ENCODE results near the gene MBP. TPM values are rescaled to one million over a fixed set of nuclear protein-coding genes. Genes with fewer than 3 reads are reported as not detected.

MBP gene
- polyA plus RNA-seq, 1 donor from 2014 or later = 3.3 TPM

- no peak overlapping the region for H3K4me3 ChIP-seq (ENCODE audit: low read length)
- H3K9me3 ChIP-seq (ENCODE audit: low read length) = no peaks in the 10 kb centered on the region
- H4K20me1 ChIP-seq (ENCODE audit: insufficient read depth) = no peaks in the 10 kb centered on the region
- H3K4me2 ChIP-seq (ENCODE audit: low read length) = no peak overlapping the region
- H3K79me2 ChIP-seq (replicated peaks; ENCODE audit: insufficient read depth, low read length) = no peaks in the 10 kb centered on the region
- no peaks in the 10 kb centered on the region for H3K9me2 ChIP-seq (ENCODE audit: insufficient read depth, low read length)
- H3K27ac ChIP-seq (ENCODE audit: low read length) = no peak overlapping the region
- no peak overlapping the region for H2AFZ ChIP-seq (ENCODE audit: low read depth, low read length)
- H3F3A ChIP-seq (ENCODE audit: insufficient read depth, low read length, poor library complexity, severe bottlenecking) = no peaks in the 10 kb centered on the region
- H3K36me3 ChIP-seq (ENCODE audit: insufficient read depth, low read length) = peaks cover 5% of the 10 kb centered on the region
- H3K9ac ChIP-seq (ENCODE audit: low read length) = no peak overlapping the region
- TF ChIP-seq TAF1 (IDR thresholded peaks at IDR 0.05; ENCODE audit: low read depth) (no peak), CTCF (IDR thresholded peaks at IDR 0.05; ENCODE audit: poor library complexity, severe bottlenecking) (no peak), EZH2 (IDR thresholded peaks at IDR 0.05; ENCODE audit: borderline replicate concordance, insufficient read depth, low read length, poor library complexity, severe bottlenecking) (no peak), MXI1 (conservative IDR thresholded peaks at IDR 0.05; ENCODE audit: poor library complexity, severe bottlenecking) (no peak), POLR2AphosphoS5 (IDR thresholded peaks at IDR 0.05) (no peak), RAD21 (conservative IDR thresholded peaks at IDR 0.05) (no peak), SMC3 (conservative IDR thresholded peaks at IDR 0.05; ENCODE audit: poor library complexity) (no peak), EP300 (conservative IDR thresholded peaks at IDR 0.05; ENCODE audit: poor library complexity, severe bottlenecking) (no peak)
- TF ChIP-seq, protein P1, sequence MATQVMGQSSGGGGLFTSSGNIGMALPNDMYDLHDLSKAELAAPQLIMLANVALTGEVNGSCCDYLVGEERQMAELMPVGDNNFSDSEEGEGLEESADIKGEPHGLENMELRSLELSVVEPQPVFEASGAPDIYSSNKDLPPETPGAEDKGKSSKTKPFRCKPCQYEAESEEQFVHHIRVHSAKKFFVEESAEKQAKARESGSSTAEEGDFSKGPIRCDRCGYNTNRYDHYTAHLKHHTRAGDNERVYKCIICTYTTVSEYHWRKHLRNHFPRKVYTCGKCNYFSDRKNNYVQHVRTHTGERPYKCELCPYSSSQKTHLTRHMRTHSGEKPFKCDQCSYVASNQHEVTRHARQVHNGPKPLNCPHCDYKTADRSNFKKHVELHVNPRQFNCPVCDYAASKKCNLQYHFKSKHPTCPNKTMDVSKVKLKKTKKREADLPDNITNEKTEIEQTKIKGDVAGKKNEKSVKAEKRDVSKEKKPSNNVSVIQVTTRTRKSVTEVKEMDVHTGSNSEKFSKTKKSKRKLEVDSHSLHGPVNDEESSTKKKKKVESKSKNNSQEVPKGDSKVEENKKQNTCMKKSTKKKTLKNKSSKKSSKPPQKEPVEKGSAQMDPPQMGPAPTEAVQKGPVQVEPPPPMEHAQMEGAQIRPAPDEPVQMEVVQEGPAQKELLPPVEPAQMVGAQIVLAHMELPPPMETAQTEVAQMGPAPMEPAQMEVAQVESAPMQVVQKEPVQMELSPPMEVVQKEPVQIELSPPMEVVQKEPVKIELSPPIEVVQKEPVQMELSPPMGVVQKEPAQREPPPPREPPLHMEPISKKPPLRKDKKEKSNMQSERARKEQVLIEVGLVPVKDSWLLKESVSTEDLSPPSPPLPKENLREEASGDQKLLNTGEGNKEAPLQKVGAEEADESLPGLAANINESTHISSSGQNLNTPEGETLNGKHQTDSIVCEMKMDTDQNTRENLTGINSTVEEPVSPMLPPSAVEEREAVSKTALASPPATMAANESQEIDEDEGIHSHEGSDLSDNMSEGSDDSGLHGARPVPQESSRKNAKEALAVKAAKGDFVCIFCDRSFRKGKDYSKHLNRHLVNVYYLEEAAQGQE (IDR thresholded peaks at IDR 0.05; ENCODE audit: borderline replicate concordance) = no peak
- no peaks in the 10 kb centered on the region for H3K27me3 ChIP-seq (ENCODE audit: insufficient read depth, low read depth, low read length)
Measured at GRCh38 chr18:76952747-76953146, 179.8 kb downstream of the MBP start.

DNA sequence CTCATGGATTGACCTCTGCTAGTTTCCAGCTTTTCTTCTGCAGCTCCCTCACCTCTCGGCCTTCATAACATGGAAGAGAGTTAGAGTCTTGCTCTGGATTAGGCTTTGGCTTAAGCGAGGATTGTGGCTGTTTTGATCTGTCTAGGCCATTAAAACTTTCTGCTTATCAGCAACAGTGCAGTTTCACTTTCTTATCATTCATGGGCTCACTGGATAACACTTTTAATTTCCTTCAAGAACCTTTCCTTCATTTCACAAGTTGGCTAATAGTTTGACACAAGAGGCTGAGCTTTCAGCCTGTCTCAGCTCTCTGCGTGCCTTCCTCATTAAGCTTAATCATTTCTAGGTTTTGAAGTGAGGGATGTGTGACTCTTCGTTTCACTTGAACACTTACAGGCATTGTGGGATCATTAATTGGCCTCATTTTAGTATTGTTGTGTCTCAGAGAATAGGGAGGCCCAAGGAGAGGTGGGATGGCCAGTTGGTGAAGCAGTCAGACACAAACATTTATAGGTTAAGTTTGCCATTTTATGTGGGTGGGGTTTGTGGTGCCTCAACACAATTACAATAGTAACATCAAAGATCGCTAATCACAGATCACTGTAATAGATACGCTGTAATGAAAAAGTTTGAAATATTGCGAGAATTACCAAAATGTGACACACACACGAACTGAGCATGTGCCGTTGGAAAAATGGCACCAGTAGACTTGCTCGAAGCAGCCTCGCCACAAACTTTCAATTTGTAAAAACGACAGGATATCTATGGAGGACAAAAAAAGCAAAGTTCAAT, 180.9 kb downstream of the MBP start:
- Histone ChIP-seq H3K9me3 (ENCODE audit: low read length) (no peaks in the 10 kb centered on the region), H2AFZ (ENCODE audit: low read depth, low read length) (no peak overlapping the region), H3K4me2 (ENCODE audit: low read length) (no peak overlapping the region), H3K4me3 (ENCODE audit: low read length) (no peak overlapping the region), H3K36me3 (ENCODE audit: insufficient read depth, low read length) (peaks cover 8% of the 10 kb centered on the region), H4K20me1 (ENCODE audit: insufficient read depth) (no peaks in the 10 kb centered on the region), H3K27ac (ENCODE audit: low read length) (no peak overlapping the region), H3K79me2 (replicated peaks; ENCODE audit: insufficient read depth, low read length) (no peaks in the 10 kb centered on the region), H3K9me2 (ENCODE audit: insufficient read depth, low read length) (no peaks in the 10 kb centered on the region), H3K9ac (ENCODE audit: low read length) (no peak overlapping the region), H3K27me3 (ENCODE audit: insufficient read depth, low read depth, low read length) (no peaks in the 10 kb centered on the region), H3F3A (ENCODE audit: insufficient read depth, low read length, poor library complexity, severe bottlenecking) (no peaks in the 10 kb centered on the region)
- TF ChIP-seq POLR2AphosphoS5 (IDR thresholded peaks at IDR 0.05) (no peak), TAF1 (IDR thresholded peaks at IDR 0.05; ENCODE audit: low read depth) (no peak), RAD21 (conservative IDR thresholded peaks at IDR 0.05) (no peak), MXI1 (conservative IDR thresholded peaks at IDR 0.05; ENCODE audit: poor library complexity, severe bottlenecking) (no peak), EZH2 (IDR thresholded peaks at IDR 0.05; ENCODE audit: borderline replicate concordance, insufficient read depth, low read length, poor library complexity, severe bottlenecking) (no peak), CTCF (IDR thresholded peaks at IDR 0.05; ENCODE audit: poor library complexity, severe bottlenecking) (no peak), SMC3 (conservative IDR thresholded peaks at IDR 0.05; ENCODE audit: poor library complexity) (no peak)
- TF ChIP-seq, protein P1 (IDR thresholded peaks at IDR 0.05; ENCODE audit: borderline replicate concordance) = no peak

All from neural cell (in vitro differentiated cells).